Activated CD8-positive, alpha-beta memory T cell treated with anti-CD3 and anti-CD28 coated beads for 24 hours (primary cell): ENCODE measurements around the gene COL27A1.
"Not testable (repeated sequence)": the region's sequence is repeated elsewhere in the genome, so short reads cannot be mapped to it uniquely, and the experiment has no call there.

Source experiments
- DNase-seq: peaks from one replicate; pipeline ENCODE4 v3.0.0-alpha.2; 2020

COL27A1 gene

DNA sequence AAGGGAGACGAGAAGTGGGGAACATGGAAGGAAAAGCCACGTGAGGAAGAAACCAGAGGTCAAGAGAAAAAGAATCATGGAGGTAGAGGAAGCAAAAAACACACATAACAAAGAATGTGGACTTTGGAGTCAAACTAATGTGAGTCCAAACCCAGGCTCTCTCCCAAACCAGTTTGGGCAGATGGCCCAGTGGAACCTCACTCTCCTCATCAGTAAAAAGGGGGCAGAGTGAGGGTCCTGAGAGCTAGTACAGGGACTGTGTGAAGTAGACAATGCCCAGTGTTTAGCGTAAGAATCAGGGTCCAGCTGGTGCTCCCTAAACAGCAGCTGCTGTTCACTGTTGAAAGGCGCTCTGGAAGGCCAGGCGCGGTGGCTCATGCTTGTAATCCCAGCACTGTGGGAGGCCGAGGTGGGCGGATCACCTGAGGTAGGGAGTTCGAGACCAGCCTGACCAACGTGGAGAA is 173.1 kb downstream of the COL27A1 start:
- DNase-seq: not testable (repeated sequence)

DNA sequence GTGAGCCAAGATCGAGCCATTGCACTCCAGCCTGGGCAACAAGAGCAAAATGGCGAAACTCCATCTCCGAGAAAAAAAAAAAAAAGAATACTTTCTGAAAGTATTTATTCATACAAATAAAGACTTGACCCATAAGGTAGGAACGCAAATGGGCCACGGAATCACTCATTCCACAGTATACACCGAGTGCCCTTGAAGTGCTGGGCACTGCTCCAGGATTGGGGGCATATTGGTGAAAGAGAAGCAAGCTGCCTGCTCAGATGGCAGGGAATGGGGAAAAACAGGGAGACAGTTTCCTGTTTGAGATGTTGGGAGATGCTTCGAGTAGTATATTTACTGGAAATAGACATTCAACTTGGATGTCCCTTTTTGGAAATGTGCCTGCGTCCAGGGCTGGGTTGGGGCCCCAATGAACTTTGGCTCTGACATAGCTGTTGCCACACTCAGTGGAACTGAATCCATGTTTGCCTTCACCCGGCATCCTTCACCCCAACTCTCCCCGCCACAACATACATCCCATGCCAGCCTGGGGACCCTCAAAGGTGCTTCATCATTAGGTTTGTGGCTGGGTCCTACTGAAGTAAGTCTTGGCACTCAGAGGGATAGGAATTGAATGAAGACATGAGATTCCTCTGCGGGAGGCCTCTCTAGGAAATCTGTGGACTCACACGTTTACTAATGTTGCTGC is 173.7 kb downstream of the COL27A1 start:
- not testable (repeated sequence) for DNase-seq

DNA sequence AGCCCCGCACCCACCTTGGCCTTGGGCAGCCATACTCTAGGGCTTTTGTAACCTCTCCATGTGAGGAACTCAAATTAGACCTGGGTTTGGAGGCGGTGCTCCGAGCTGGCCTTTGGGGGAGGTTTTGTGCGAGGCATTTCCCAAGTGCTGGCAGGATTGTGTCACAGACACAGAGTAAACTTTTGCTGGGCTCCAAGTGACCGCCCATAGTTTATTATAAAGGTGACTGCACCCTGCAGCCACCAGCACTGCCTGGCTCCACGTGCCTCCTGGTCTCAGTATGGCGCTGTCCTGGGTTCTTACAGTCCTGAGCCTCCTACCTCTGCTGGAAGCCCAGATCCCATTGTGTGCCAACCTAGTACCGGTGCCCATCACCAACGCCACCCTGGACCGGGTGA is 174.3 kb downstream of the COL27A1 start, which contains the start of gene ORM2:
TSS of gene ORM2 (plus strand) at position 245 of the 398 bp plus-strand sequence. CDS start at position 281, 36 bp downstream.
- not testable (repeated sequence) for DNase-seq

DNA sequence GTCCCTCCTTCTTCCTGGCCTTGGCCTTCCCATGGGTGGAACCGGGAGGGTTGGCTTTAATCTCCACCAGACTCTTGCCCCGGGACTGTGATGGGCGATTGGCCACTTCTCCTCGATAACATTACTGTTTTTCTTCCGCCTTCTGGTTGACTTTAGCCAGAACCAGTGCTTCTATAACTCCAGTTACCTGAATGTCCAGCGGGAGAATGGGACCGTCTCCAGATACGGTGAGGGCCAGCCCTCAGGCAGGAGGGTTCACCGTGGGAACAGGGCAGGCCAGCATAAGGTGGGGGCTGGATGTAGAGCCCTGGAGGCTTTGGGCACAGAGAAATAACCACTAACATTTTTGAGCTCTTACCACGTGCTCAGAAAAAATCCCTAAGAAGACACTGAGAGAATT is 175.3 kb downstream of the COL27A1 start:
- no peak for DNase-seq

DNA sequence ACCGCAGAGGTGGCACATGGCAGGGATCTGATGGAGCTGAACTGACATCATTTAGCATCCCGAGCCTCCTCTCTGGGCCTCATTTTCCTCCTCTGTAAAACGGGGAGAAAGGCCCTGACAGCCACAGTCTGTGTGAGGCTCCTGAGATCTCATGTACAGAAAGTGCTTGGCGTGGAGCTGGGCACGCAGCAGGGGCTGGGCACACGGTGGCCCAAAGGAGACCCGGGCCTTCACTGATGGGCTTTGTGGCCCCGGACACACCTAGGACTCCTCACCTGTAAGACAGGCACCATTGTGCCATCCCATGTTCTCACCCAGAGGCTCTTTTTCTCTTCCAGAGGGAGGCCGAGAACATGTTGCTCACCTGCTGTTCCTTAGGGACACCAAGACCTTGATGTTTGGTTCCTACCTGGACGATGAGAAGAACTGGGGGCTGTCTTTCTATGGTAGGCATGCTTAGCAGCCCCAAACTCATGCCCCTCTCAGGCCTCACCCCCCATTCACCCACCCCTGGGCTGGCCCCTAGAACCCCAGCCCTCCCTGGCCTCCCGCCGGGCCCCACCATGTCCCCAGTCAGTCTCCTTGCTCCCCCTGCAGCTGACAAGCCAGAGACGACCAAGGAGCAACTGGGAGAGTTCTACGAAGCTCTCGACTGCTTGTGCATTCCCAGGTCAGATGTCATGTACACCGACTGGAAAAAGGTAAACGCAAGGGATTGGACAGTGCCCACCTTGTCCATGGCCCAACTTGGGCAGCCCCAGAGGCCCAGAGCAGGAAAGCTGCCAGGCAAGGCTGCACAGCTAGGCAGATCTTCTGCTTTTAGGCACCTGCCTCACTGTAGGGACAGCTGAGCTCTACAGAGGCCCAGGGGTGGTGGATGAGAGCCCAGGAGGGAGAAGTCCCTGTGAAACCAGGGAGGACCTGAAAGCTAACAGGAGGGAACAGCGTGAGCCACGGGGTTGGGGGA is 176.2 kb downstream of the COL27A1 start:
- DNase-seq: not testable (repeated sequence)

DNA sequence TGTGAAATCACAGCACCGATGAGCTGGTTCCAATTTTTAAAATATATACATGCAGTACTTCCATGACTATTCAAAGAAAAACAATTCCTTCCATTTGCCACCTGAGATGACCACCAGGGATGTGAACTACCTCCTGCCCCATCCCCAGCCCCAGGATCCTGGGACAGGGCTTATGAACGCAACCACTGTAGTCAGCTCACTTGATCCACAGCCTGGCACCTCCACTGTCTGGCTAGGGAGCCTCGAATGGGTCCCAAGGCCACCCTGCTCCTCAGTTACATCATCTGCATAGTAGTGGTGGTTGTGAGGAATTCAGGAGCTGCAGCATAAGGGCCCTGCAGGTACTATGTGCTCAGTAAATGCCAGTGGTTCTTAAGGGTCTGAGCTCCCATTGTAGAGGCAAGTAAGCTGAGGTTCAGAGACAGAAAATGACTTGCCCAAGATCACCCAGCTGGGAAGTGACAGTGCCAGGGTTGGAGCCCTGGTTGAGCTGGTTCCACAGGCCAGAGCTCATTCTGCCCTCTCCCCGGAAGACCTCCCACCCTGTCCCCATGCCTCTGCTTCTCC is 177.2 kb downstream of the COL27A1 start:
- DNase-seq: not testable (repeated sequence)

DNA sequence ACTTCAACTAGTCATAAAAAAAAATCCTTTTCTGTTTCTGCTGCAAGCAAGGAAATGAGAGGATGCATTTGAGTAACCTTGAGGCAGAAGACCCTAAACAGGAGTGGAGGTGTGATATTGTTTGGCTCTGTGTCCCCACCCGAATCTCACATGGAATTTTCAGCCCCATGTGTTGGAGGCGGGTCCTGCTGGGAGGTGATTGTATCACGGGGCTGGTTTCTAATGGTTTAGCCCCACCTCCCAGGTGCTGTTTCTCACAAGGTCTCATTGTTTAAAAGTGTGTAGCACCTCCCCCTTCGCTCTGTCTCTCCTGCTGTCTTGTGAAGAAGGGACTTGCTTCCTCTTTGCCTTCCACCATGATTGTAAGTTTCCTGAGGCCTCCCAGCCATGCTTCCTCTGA is 178.4 kb downstream of the COL27A1 start:
- not testable (repeated sequence) for DNase-seq

DNA sequence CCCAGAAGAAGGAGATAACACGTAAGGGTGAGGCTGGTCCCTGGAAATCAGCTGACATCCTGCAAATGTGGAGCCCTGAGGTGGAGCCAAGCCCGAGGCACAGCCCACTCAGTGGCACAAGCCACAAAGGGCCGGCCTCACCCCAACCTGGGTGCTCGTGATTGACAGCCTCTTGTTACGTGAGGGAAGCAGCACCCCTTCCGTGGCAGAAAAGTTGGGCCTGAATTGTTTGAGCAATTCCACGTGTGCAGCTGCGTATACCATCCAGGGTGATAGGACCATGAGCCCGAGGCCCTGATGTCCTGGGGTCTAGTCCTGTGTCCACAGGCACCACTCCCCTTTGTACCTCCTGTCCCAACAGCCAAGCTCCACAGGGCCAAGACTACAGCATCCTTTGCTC is 179.2 kb downstream of the COL27A1 start:
- no peak for DNase-seq

DNA sequence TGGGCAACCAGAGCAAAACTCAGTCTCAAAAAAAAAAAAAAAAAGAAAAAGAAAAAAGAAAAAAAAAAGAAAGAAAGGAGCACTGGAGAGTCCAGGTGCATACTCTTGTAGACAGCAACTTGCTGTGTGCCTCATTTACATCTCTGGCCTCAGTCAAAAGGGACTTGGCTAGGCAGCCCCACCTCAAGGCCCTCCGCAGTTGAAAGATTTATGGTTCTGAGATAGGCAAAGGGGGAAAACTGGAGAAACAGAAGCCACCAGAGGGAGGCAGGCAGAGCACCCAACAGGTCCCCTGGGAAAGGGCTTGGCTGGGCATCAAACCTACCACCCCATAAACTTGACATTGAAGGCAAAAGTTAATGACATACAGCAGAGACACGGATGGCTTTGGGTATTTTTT is 180.4 kb downstream of the COL27A1 start:
- DNase-seq: no peak

DNA sequence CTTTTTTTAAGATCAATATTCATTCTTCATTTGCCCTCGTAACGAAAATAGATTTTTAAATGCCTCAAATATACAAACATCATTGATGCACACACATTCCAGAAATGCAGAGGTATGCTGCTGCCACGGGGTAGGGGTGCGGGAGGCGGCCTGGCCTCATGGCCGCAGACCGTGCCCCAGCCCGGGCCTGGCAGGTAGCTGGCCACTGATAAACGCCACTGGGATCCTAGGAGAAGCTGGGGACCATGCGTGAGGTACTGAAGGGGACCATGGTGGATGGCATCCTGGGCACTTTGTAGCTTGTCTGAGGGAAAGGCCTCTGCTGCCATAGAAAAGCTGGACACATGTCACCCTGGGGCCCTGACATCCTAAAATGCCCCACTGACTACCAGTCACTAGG is 180.8 kb downstream of the COL27A1 start:
- no peak for DNase-seq

DNA sequence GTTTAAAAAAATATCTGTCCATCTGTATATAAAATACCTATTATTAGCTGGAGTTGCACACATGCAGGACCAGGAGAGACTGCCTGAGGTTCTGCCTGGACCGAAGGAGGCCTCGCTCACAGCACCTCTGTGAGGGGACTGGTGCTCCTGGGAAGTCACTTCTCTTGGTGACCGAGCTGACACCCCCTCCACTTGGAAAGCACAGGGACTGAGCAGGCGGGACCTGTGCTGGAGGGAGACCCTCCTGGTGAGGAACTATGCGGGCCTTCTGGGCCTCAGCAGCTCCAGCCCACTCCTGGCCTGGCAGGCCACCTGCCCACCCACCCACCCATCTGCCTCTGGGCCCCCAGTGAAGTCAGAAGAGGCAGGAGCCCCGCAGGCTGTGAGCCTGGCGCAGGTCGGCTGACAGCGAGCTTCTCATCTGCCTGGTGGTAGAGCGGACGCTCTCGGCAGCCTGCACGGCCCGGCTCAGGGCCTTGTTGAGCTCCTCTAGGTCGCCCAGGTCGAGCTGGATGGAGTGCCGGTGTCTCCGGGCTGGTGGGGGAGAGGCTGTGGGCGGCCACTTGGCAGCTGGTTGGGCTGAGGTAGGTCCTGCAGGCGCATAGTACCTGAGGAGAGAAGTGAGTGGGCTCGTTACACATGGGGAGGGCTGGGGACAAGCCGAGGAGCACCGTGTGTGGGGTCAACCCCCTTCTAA is 181.5 kb downstream of the COL27A1 start:
- no peak for DNase-seq

DNA sequence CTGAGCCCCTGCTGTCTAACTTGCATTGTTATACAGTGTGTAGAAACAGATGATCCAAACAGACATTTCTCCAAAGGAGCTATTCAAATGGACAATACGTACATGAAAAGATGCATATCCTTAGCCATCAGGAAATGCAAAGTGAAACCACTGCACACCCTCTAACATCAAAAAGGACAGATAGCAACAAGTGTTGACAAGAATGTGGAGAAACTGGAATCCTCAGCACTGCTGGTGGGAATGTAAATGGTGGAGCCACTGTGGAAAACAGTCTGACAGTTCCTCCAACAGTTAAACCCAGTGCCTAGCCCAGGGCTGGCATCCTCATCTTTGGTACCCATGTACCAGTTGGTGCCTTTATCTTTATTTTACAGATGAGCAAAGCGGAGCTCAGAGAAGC is 182.8 kb downstream of the COL27A1 start:
- DNase-seq: no peak

DNA sequence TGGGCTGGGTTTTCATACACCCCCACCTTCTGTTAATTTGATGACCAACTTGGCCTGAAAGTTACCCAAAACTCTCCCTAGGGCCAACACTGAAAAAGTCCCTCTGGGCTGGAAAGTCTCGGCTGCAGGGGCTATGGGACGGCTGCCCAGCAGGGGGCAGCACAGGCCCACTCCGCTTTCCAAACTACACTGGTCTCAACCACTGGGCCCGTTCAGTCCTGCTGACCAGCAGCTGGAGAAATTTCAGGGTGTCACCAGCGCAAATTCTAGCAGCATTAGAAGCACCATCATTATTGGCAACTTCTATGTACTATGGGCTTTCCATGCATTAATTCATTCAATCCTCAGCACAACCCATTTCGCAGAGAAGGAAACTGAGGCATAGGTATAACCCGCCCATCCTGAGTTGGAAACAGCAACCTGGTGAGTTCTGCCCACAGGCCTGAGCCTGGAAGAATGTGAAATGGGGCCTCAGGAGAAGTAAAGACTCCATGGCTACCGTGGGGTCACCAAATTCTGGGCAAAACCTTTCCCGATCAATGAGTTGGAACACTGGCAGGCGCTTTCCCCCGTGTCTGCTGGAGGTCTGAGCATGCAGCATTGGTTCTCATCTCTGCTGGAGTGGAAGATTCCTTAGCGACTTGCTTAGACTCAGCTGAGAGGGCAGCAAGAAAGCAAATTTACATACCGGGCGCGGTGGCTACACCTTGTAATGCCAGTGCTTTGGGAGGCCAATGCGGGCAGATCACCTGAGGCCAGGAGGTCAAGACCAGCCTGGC is 184.0 kb downstream of the COL27A1 start:
- peak; percentile 85 for DNase-seq

DNA sequence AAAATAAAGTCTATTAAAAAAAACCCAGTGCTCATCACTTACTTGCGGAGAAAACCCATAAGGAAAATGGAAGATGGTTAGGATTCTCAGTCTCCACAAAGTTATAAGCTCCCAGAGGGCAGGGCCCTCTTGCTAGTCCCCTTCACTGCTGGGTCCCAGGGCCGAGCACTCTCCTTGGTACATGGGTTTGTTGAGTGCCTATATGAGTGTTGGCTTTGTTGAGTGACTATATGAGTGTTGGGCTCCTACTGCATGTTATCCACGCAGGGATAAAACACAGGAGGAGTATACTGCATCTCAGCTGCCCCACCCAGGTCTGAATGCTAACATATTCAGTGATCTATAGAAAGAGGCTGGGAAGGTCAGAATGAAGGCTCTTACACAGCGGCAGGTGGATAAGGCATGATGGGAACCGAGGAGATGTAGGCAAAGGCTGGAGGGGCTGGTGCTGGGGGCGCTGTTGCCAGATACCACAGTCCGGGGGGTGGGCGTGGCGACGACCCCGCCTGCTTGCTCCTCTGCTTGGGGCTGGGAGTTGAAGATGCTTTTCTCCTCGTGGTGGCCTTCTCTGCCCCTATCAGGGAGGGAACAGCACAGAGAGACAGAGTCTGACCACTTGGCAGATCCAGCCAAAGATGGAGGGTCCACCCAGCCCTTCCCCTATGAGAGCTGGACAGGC is 186.0 kb downstream of the COL27A1 start:
- DNase-seq: no peak

DNA sequence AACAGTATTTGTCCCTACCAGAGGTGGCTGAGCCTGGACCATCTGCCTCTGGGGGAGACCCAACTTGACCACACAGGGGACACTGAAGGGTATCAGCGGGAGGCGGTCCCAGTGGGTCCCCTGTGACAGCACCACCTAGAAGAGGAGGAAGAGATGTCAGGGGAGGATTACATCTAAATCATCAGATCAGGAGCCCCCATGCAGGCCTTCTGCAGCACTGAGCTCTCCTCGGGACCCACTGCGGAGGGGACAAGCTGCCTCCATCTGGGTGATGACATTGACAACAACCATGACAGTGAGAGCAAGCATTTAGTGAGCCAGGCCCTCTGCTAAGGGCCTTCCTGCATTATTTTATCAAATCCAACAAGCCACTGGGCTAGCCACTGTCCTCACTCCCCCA is 186.7 kb downstream of the COL27A1 start:
- no peak for DNase-seq

DNA sequence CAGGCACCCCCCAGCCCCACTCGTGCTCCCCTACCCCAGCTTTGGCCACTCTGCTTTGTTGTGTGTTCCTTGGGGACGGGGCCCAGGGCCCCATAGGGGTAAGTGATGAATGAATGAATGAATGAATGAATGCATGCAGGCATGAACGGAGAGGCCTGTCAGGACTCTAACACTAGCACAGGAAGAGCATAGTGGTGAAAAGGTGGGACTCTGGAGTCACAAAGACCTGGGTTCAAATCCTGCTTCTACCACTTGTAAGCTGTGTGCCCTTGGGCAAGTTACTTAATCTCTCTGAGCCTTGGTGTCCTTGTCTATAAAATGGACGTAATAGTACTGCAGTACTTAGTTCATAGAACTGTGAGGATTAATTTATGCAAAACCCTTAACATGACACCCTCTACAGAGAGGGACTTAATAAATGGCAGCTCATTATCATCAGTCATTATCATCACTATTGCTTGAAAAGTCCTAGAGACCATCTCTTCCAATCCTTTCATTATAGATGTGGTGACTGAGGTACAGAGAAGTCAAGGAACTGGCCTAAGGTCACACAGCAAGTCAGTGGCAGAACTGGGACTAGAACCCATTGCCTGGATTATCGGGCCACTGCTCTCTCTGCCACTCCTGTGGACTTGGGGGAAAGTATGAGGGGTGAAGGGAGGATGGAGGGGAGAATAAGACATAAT is 187.6 kb downstream of the COL27A1 start:
- no peak for DNase-seq

DNA sequence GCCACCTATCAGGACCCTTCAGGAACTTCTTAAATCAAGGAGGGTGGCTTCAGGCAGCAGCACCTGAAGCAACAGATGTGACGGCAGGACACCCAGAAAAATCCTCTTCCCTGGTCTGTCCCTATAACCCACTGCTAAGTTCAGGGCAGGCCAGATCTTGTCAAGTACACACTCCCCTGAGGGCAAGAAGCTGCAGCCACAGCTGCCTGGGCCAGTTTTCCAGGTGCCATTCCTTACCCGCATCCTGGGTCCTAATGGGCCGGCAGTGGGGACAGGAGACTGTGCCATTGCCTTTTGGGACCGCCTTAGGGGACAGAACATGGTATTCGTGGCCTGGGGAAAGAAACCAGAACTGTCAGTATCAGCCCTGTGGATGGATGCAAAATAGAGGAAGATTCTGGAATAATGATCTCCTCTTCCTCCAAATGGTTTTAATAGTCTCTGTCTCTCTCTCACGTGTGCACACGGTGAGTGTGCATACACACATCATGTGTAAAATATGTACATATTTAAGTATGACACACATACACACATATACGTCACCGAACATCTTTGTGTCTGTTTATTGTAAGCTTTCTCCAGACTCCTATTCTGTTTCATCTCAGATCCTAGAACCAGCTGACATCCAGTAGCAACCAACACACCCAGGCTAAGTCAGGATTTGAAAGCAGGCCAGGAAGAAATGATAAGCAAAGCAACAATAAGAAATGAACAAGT is 188.3 kb downstream of the COL27A1 start:
- DNase-seq: no peak

DNA sequence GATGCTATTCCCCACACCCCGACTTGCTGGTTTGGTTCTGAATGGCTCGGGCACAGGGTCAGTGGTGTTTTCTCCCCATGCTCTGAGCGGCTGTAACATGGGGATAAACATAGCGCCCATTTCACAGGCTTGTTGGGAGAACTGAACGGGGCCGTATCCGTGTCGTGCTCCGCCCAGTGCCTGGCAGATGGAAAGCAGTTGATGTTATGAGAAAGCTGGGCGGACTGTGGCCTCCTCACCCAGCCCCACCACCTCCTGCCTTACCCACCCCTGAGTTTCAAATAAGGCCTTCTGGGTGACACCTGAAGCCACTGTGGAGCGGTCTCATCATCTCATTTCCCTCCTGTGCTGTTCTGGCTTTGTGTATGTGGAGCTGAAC is 188.8 kb downstream of the COL27A1 start:
- no peak for DNase-seq

DNA sequence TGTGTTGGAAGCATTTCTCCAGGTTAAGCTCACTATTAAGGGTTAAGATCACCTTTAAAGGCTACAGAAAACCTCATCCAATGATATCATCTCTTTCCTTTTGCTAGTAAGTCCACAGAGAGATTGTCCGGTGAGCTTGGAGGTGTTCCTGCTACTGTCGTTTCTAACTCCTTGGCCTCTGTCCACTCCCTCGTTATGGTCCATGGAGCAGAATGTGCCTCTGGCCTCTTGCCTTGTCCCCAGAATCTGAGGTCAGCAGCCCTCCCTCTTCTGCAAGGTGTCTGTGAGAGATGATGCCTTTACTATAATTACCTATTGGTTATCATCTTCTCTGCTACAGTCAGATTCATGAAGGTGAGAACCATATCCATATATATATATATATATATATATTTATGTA is 189.4 kb downstream of the COL27A1 start:
- no peak for DNase-seq

DNA sequence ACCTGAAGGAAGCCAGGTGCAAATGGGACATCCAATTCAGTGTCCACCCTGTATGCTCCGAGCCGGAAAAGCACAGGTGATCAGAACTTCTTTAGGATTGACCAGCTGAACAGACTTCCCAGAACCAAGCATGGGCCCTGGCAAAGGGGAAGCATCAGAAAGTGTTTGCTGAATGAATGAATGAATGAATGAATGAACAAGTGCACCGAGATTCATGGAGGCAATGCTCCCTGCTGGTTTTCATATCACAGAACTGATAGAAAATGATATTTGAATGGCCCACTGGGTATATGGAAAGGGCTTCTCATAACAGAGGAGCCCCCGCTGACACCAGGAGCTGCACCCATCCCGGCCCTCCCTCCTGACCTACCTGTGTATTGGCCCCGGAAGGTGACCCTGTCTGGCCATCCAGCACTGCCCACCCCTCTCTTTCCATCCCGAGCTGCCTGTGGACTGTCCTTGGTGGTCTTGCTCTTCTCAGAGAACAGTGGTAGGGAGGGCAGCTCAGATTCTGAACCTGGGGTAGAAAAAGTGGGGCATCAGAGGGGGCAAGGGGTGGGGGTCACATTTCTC is 190.2 kb downstream of the COL27A1 start:
- no peak for DNase-seq
